ENCODE results near the gene PTPA. TPM values are rescaled to one million over a fixed set of nuclear protein-coding genes. Genes with fewer than 3 reads are reported as not detected.
"Not testable (repeated sequence)": the region's sequence is repeated elsewhere in the genome, so short reads cannot be mapped to it uniquely, and the experiment has no call there.

Gene PTPA
- total and polyA plus RNA-seq, 7 donors, result 54.1 to 110 (median 97.9) TPM

DNA sequence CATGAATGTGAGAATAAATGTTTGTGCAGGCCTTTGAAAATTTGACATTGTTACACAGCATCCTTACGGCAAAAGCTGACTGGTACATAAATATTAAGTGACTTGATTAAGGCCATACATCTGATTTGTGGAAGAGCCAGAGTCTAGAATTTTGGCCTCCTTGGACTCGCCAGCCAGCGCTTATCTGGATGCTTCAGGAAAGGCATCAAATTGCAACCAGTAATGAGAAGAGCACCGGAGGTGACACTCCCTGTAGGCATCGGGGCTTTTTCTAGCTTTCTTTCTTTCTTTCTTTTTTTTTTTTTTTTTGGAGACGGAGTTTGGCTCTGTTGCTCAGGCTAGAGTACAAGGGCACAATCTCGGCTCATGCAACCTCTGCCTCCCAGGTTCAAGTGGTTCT lies 80.0 kb downstream of the PTPA start:
- H3K4me3 ChIP-seq, result no peak overlapping the region
- H3K27ac ChIP-seq, result no peak overlapping the region
- 82 to 89% (median 82%) methylated on average over 7 of the region's 7 CpGs for WGBS, 3 donors
- H3K27me3 ChIP-seq (ENCODE audit: insufficient read depth in 3 of 3, low read length in 2 of 3), result peaks cover 2 to 7% (median 6%) of the 10 kb centered on the region in 3 donors
- H3K36me3 ChIP-seq (ENCODE audit: insufficient read depth in 1 of 2, low read depth in 1 of 2), result no peaks in the 10 kb centered on the region
- ATAC-seq (no peak), DNase-seq (no peak)
- intact Hi-C loops (cut with DNase I), result no loop called here
- no peaks in the 10 kb centered on the region for H3K4me1 ChIP-seq
- TF ChIP-seq, protein P1, sequence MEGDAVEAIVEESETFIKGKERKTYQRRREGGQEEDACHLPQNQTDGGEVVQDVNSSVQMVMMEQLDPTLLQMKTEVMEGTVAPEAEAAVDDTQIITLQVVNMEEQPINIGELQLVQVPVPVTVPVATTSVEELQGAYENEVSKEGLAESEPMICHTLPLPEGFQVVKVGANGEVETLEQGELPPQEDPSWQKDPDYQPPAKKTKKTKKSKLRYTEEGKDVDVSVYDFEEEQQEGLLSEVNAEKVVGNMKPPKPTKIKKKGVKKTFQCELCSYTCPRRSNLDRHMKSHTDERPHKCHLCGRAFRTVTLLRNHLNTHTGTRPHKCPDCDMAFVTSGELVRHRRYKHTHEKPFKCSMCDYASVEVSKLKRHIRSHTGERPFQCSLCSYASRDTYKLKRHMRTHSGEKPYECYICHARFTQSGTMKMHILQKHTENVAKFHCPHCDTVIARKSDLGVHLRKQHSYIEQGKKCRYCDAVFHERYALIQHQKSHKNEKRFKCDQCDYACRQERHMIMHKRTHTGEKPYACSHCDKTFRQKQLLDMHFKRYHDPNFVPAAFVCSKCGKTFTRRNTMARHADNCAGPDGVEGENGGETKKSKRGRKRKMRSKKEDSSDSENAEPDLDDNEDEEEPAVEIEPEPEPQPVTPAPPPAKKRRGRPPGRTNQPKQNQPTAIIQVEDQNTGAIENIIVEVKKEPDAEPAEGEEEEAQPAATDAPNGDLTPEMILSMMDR (IDR thresholded peaks at IDR 0.05), result no peak
- H3K9me3 ChIP-seq, result no peaks in the 10 kb centered on the region

DNA sequence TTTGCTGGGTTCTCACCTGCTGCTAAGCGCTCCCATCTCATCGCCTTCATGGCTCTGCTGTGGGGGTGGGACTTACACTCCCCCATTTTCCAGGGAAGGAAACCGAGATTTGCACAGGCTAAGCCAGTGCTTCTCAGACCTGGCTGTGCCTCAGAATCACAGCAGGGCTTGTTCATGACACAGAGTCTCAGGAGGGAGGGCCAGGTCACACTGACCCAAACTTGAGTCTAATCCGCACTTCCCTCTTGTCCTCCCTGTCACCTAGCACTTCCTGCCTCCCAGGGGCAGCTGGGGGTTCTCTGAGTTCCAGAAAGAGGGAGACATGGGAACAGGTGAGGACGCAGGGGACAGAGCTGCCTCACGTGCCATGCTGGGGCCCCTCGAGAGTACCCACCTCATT lies 82.4 kb downstream of the PTPA start:
- Histone ChIP-seq H3K9me3 (no peaks in the 10 kb centered on the region), H3K4me1 (no peaks in the 10 kb centered on the region), H3K4me3 (no peak overlapping the region), H3K36me3 (ENCODE audit: insufficient read depth in 1 of 2, low read depth in 1 of 2) (no peaks in the 10 kb centered on the region), H3K27me3 (ENCODE audit: insufficient read depth in 3 of 3, low read length in 2 of 3) (peaks cover 2 to 24% (median 7%) of the 10 kb centered on the region in 3 donors), H3K27ac (no peak overlapping the region)
- intact Hi-C loops (cut with DNase I), result no loop called here
- ATAC-seq (no peak), DNase-seq (no peak)
- TF ChIP-seq, protein P1 (IDR thresholded peaks at IDR 0.05), result no peak
- 70 to 83% (median 78%) methylated on average over 5 to 7 of the region's 7 CpGs for WGBS, 3 donors

DNA sequence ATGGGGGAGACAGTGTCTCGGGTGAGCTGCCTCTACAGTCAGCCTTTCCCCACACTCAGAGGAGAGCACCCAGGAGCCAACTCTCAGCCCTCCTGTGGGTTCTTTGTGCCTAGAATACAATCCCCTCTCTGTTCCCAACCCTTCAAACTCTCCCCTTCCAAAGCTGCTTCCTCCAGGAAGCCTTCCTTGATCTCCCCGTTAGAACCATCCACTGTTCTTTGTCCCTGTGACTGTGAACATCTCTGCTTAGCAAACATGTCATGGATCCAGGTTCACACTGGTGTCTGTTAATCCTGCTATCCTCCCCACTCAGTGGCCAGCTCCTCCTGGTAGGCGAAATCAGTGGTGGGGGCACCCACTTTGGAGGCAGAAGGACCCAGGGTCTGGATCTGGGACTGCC lies 83.0 kb downstream of the PTPA start:
- ATAC-seq, result no peak
- Histone ChIP-seq H3K4me3 (no peak overlapping the region), H3K27me3 (ENCODE audit: insufficient read depth in 3 of 3, low read length in 2 of 3) (peaks cover 2 to 24% (median 7%) of the 10 kb centered on the region in 3 donors), H3K4me1 (no peaks in the 10 kb centered on the region), H3K9me3 (no peaks in the 10 kb centered on the region), H3K36me3 (ENCODE audit: insufficient read depth in 1 of 2, low read depth in 1 of 2) (no peaks in the 10 kb centered on the region), H3K27ac (no peak overlapping the region)
- WGBS, 3 donors, result 53 to 83% (median 73%) methylated on average over 3 of the region's 3 CpGs
- intact Hi-C loops (cut with DNase I), result no loop called here
- TF ChIP-seq, protein P1 (IDR thresholded peaks at IDR 0.05), result no peak
- DNase-seq, result no peak

DNA sequence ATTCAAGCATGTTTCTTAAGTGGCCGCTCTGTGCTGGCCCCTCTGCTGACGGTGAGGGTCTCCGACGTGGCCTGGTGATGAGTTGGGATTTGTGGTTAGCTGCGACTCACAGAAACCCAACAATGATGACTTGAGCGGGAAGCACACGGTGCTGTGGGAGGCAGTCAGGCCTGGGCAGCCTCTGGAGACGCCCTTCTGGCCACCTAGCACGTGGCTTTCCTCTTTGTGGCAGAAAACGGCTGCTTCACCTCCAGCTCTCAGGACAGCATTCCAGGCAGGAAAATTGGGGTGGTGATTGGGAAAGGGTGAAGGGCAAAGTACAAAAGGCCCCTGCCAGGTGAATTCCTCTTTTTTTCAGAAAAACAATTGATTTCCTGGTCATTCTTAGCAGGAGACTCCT lies 84.4 kb downstream of the PTPA start:
- Histone ChIP-seq H3K4me1 (no peaks in the 10 kb centered on the region), H3K27ac (no peak overlapping the region), H3K9me3 (no peaks in the 10 kb centered on the region), H3K27me3 (ENCODE audit: insufficient read depth in 3 of 3, low read length in 2 of 3) (peaks cover 2 to 24% (median 7%) of the 10 kb centered on the region in 3 donors), H3K4me3 (no peak overlapping the region), H3K36me3 (ENCODE audit: insufficient read depth in 1 of 2, low read depth in 1 of 2) (no peaks in the 10 kb centered on the region)
- TF ChIP-seq, protein P1 (IDR thresholded peaks at IDR 0.05), result no peak
- 89 to 95% (median 91%) methylated on average over 10 of the region's 10 CpGs for WGBS, 3 donors
- intact Hi-C loops (cut with DNase I), result no loop called here
- DNase-seq (no peak), ATAC-seq (no peak)

DNA sequence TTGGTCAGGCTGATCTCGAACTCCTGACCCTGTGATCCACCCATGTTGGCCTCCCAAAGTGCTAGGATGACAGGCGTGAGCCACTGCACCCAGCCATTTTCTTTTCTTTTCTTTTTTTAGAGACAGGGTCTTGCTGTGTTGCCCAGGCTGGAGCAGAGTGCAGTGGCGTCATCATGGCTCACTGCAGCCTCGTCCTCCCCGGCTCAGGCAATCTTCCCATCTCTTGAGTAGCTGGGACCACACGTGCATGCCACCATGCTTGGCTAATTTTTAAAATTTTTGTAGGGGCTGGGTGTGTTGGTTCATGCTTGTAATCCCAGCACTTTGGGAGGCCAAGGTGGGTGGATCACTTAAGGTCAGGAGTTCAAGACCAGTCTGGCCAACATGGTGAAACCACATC lies 85.8 kb downstream of the PTPA start:
- H3K4me3 ChIP-seq; ATAC-seq; H3K27ac ChIP-seq; H3K36me3 ChIP-seq (ENCODE audit: insufficient read depth in 1 of 2, low read depth in 1 of 2); DNase-seq; H3K9me3 ChIP-seq; intact Hi-C loops (cut with DNase I); H3K4me1 ChIP-seq: not testable (repeated sequence)
- 88 to 95% (median 91%) methylated on average over 6 of the region's 6 CpGs for WGBS, 3 donors
- H3K27me3 ChIP-seq (ENCODE audit: insufficient read depth in 3 of 3, low read length in 2 of 3), result peaks cover 2 to 24% (median 7%) of the 10 kb centered on the region in 3 donors

All from psoas muscle (tissue), 8 donors.